ENCODE results near the gene RSRC2.

Gene RSRC2

DNA sequence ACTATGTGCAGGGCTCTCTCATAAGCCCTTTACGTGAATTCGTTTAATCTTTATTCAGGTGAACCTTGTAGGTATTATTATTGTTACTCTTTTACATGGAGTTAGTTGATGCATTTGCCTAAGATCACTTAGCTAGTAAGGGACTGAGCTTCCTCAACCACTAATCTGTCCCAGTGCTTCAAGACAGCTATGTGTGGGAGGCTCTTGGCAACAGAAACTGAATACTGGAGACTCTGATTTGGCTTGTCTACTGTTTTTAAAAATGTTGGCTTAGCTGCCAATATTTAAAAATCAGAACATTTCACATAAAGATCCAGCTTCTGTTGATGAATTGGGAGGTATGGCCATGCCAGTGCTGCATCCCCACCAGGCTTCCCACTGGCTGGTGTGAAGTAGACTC, 7.1 kb upstream of the RSRC2 start:
- TF ChIP-seq RARB (CRISPR knock-in tag; IDR thresholded peaks at IDR 0.05) = no peak
- TF ChIP-seq BACH2 (CRISPR knock-in tag; IDR thresholded peaks at IDR 0.05; ENCODE audit: borderline replicate concordance) = no peak
- no peak for TF ChIP-seq ZNF565 (CRISPR knock-in tag; conservative IDR thresholded peaks at IDR 0.05; ENCODE audit: low read depth)
- TF ChIP-seq CSDC2 (CRISPR knock-in tag; IDR thresholded peaks at IDR 0.05) = no peak
- no peak for ATAC-seq

DNA sequence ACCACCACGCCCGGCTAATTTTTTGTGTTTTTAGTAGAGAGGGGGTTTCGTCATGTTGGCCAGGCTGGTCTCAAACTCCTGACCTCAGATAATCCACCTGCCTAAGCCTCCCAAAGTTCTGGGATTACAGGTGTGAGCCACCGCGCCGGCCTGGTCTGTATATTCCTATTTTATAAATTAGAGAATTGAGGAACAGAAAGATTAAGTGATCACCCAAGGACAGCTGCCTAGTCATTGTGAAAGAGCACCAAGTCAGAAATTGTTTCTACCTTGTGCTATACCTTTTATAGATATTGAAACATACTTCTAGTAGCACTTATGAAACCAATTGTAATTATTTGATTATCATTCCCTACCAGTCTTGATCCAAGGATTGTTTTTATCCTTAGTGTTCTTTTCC, 2.3 kb upstream of the RSRC2 start:
- TF ChIP-seq ZFP30 (CRISPR knock-in tag; IDR thresholded peaks at IDR 0.05) = no peak
- TF ChIP-seq RARB (CRISPR knock-in tag; IDR thresholded peaks at IDR 0.05) = no peak
- no peak for TF ChIP-seq OSR1 (CRISPR knock-in tag; IDR thresholded peaks at IDR 0.05)
- TF ChIP-seq ZFP3 (CRISPR knock-in tag; IDR thresholded peaks at IDR 0.05) = no peak
- no peak for TF ChIP-seq BACH2 (CRISPR knock-in tag; IDR thresholded peaks at IDR 0.05; ENCODE audit: borderline replicate concordance)
- no peak for TF ChIP-seq ZNF70 (CRISPR knock-in tag; IDR thresholded peaks at IDR 0.05)
- TF ChIP-seq ZNF8 (CRISPR knock-in tag; IDR thresholded peaks at IDR 0.05) = no peak
- TF ChIP-seq PPARA (CRISPR knock-in tag; IDR thresholded peaks at IDR 0.05; ENCODE audit: borderline replicate concordance) = no peak
- TF ChIP-seq CSDC2 (CRISPR knock-in tag; IDR thresholded peaks at IDR 0.05) = no peak
- TF ChIP-seq, protein P1, sequence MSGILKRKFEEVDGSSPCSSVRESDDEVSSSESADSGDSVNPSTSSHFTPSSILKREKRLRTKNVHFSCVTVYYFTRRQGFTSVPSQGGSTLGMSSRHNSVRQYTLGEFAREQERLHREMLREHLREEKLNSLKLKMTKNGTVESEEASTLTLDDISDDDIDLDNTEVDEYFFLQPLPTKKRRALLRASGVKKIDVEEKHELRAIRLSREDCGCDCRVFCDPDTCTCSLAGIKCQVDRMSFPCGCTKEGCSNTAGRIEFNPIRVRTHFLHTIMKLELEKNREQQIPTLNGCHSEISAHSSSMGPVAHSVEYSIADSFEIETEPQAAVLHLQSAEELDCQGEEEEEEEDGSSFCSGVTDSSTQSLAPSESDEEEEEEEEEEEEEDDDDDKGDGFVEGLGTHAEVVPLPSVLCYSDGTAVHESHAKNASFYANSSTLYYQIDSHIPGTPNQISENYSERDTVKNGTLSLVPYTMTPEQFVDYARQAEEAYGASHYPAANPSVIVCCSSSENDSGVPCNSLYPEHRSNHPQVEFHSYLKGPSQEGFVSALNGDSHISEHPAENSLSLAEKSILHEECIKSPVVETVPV (CRISPR knock-in tag; IDR thresholded peaks at IDR 0.05) = no peak
- TF ChIP-seq TCF4 (CRISPR knock-in tag; IDR thresholded peaks at IDR 0.05; ENCODE audit: borderline replicate concordance) = no peak
- TF ChIP-seq ISL1 (CRISPR knock-in tag; IDR thresholded peaks at IDR 0.05) = no peak
- no peak for TF ChIP-seq ZC3H10 (CRISPR knock-in tag; IDR thresholded peaks at IDR 0.05)
- no peak for TF ChIP-seq ESRRG (CRISPR knock-in tag; IDR thresholded peaks at IDR 0.05)
- no peak for TF ChIP-seq TOX (CRISPR knock-in tag; IDR thresholded peaks at IDR 0.05; ENCODE audit: borderline replicate concordance)
- no peak for ATAC-seq

DNA sequence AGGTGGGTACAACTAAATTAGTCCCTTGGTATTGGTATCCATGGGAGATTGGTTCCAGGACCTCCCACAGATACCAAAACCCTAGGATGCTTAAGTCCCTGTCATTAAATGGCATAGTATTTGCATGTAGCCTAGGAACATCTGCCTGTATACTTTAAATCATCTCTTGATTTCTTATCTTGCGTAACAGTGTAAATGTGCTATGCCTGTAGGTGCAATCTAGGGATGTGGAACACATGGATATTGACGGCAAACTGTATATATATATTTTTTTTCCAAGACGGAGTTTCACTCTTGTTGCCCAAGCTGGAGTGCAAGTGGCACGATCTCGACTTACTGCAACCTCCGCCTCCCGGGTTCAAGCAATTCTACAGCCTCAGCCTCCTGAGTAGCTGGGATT, 1.8 kb upstream of the RSRC2 start:
- TF ChIP-seq ZC3H10 (CRISPR knock-in tag; IDR thresholded peaks at IDR 0.05) = no peak
- TF ChIP-seq, protein P1 (CRISPR knock-in tag; IDR thresholded peaks at IDR 0.05) = no peak
- TF ChIP-seq ARNTL (CRISPR knock-in tag; IDR thresholded peaks at IDR 0.05; ENCODE audit: borderline replicate concordance, low read depth) = no peak
- TF ChIP-seq RARB (CRISPR knock-in tag; IDR thresholded peaks at IDR 0.05) = no peak
- no peak for TF ChIP-seq ZNF8 (CRISPR knock-in tag; IDR thresholded peaks at IDR 0.05)
- ATAC-seq = no peak

DNA sequence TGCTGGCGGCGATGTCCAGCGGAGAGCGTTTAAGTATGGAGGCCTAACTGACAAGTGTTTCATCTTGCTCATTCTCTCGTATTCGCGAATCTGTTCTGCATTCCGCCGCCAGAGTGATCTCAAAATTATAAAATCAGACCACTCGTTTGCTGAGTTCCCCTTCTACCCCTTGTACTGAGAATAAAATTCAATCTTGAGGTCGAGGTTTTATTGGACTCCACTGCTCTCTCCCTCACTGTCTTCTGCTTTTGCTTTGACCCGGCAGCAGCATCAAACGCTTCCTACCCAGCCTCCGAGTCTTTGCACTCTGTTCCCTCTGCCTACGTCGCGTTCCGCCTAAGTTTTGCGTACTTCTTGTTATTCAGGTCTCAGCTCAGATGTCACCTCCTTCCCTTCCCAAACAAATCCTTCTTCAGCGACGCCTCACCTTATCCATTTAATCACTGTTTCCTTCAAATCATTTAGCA, 775 bp upstream of the RSRC2 start:
- TF ChIP-seq PPARA (CRISPR knock-in tag; IDR thresholded peaks at IDR 0.05; ENCODE audit: borderline replicate concordance) = no peak
- TF ChIP-seq, protein P2, sequence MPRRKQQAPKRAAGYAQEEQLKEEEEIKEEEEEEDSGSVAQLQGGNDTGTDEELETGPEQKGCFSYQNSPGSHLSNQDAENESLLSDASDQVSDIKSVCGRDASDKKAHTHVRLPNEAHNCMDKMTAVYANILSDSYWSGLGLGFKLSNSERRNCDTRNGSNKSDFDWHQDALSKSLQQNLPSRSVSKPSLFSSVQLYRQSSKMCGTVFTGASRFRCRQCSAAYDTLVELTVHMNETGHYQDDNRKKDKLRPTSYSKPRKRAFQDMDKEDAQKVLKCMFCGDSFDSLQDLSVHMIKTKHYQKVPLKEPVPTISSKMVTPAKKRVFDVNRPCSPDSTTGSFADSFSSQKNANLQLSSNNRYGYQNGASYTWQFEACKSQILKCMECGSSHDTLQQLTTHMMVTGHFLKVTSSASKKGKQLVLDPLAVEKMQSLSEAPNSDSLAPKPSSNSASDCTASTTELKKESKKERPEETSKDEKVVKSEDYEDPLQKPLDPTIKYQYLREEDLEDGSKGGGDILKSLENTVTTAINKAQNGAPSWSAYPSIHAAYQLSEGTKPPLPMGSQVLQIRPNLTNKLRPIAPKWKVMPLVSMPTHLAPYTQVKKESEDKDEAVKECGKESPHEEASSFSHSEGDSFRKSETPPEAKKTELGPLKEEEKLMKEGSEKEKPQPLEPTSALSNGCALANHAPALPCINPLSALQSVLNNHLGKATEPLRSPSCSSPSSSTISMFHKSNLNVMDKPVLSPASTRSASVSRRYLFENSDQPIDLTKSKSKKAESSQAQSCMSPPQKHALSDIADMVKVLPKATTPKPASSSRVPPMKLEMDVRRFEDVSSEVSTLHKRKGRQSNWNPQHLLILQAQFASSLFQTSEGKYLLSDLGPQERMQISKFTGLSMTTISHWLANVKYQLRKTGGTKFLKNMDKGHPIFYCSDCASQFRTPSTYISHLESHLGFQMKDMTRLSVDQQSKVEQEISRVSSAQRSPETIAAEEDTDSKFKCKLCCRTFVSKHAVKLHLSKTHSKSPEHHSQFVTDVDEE (CRISPR knock-in tag; IDR thresholded peaks at IDR 0.05) = no peak
- no peak for TF ChIP-seq ZC3H10 (CRISPR knock-in tag; IDR thresholded peaks at IDR 0.05)
- TF ChIP-seq RARB (CRISPR knock-in tag; IDR thresholded peaks at IDR 0.05) = no peak
- no peak for TF ChIP-seq OSR1 (CRISPR knock-in tag; IDR thresholded peaks at IDR 0.05)
- no peak for TF ChIP-seq ISL1 (CRISPR knock-in tag; IDR thresholded peaks at IDR 0.05)
- TF ChIP-seq ZNF8 (CRISPR knock-in tag; IDR thresholded peaks at IDR 0.05) = no peak
- TF ChIP-seq TOX (CRISPR knock-in tag; IDR thresholded peaks at IDR 0.05; ENCODE audit: borderline replicate concordance) = no peak
- TF ChIP-seq GLIS3 (CRISPR knock-in tag; IDR thresholded peaks at IDR 0.05) = no peak
- TF ChIP-seq ZNF70 (CRISPR knock-in tag; IDR thresholded peaks at IDR 0.05) = no peak
- no peak for TF ChIP-seq ZNF565 (CRISPR knock-in tag; conservative IDR thresholded peaks at IDR 0.05; ENCODE audit: low read depth)
- TF ChIP-seq, protein P3, sequence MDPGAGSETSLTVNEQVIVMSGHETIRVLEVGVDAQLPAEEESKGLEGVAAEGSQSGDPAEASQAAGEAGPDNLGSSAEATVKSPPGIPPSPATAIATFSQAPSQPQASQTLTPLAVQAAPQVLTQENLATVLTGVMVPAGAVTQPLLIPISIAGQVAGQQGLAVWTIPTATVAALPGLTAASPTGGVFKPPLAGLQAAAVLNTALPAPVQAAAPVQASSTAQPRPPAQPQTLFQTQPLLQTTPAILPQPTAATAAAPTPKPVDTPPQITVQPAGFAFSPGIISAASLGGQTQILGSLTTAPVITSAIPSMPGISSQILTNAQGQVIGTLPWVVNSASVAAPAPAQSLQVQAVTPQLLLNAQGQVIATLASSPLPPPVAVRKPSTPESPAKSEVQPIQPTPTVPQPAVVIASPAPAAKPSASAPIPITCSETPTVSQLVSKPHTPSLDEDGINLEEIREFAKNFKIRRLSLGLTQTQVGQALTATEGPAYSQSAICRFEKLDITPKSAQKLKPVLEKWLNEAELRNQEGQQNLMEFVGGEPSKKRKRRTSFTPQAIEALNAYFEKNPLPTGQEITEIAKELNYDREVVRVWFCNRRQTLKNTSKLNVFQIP (CRISPR knock-in tag; IDR thresholded peaks at IDR 0.05; ENCODE audit: borderline replicate concordance, low read depth) = no peak
- peak; percentile 3 for ATAC-seq
